HL-60/S4 (cell line): Measurements from ENCODE around the gene IL17C.

Source experiments
- in situ Hi-C: fragments of 300-500 bp; cut with MboI; formaldehyde crosslinking; loops from 2 replicates; pipeline ENCODE4 v1.14.3; 2022; ENCODE audit warnings: low sequenced_read_pairs

IL17C gene

GRCh38 chr16:88643644-88643932 lies 5.2 kb downstream of the IL17C start:
- in situ Hi-C loops: no loop called here

GRCh38 chr16:88645455-88645854 lies 7.1 kb downstream of the IL17C start:
- in situ Hi-C loops: no loop called here

GRCh38 chr16:88645941-88646340 lies 7.6 kb downstream of the IL17C start:
- in situ Hi-C loops: no loop called here

- in situ Hi-C loops: no loop called here
Observed at GRCh38 chr16:88646345-88647034, 8.1 kb downstream of the IL17C start.

GRCh38 chr16:88647178-88648070 lies 9.1 kb downstream of the IL17C start:
- in situ Hi-C loops: no loop called here

- in situ Hi-C loops: no loop called here
Observed at GRCh38 chr16:88649195-88649923, 11.0 kb downstream of the IL17C start.

- in situ Hi-C loops: no loop called here
Observed at GRCh38 chr16:88649924-88650748, 11.8 kb downstream of the IL17C start.

GRCh38 chr16:88650749-88651275 lies 12.4 kb downstream of the IL17C start, which contains the start of gene CYBA:
CYBA (minus strand) TSS chr16:88651053; CDS start chr16:88651013, 40 bp downstream.
- in situ Hi-C loops: no loop called here

GRCh38 chr16:88651276-88651988 lies 13.1 kb downstream of the IL17C start:
- in situ Hi-C loops: no loop called here

GRCh38 chr16:88651989-88652761 lies 13.8 kb downstream of the IL17C start:
- in situ Hi-C loops: no loop called here

- in situ Hi-C loops: no loop called here
Observed at GRCh38 chr16:88652762-88653063, 14.3 kb downstream of the IL17C start.

GRCh38 chr16:88653101-88653500 lies 14.7 kb downstream of the IL17C start:
- in situ Hi-C loops: no loop called here

GRCh38 chr16:88653596-88654362 lies 15.4 kb downstream of the IL17C start:
- in situ Hi-C loops: no loop called here

- in situ Hi-C loops: no loop called here
Observed at GRCh38 chr16:88654363-88655052, 16.1 kb downstream of the IL17C start.

- in situ Hi-C loops: no loop called here
Observed at GRCh38 chr16:88655053-88655732, 16.8 kb downstream of the IL17C start.

- in situ Hi-C loops: no loop called here
Observed at GRCh38 chr16:88655733-88656281, 17.4 kb downstream of the IL17C start.
